Measurements from ENCODE around the gene RUNX2.

RUNX2 gene

DNA sequence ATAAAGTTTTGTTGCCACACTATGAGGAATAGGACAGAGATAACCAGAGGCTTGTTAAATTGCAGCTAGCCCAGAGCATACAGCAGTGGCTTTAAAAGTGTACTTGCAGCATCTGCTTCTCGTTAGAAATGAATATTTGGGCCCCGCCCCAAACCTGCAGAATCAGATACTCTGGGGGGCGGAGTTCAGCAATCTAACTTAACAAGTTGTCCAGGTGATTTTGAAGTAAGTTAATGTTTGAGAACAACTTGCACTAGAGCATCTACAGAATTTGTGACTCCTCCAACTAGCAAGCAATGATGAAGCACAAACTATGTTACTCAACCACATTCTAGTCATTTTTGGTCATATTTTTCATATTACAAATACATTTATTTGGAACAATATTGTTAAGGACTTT, 60.2 kb downstream of the RUNX2 start:
- H3K27me3 ChIP-seq (replicated peaks; ENCODE audit: control insufficient read depth, insufficient read depth, low read length), result no peaks in the 10 kb centered on the region
- TF ChIP-seq, protein P1, sequence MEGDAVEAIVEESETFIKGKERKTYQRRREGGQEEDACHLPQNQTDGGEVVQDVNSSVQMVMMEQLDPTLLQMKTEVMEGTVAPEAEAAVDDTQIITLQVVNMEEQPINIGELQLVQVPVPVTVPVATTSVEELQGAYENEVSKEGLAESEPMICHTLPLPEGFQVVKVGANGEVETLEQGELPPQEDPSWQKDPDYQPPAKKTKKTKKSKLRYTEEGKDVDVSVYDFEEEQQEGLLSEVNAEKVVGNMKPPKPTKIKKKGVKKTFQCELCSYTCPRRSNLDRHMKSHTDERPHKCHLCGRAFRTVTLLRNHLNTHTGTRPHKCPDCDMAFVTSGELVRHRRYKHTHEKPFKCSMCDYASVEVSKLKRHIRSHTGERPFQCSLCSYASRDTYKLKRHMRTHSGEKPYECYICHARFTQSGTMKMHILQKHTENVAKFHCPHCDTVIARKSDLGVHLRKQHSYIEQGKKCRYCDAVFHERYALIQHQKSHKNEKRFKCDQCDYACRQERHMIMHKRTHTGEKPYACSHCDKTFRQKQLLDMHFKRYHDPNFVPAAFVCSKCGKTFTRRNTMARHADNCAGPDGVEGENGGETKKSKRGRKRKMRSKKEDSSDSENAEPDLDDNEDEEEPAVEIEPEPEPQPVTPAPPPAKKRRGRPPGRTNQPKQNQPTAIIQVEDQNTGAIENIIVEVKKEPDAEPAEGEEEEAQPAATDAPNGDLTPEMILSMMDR (IDR thresholded peaks at IDR 0.05; ENCODE audit: insufficient read depth, low read length, poor library complexity, severe bottlenecking), result no peak
- H3K36me3 ChIP-seq (ENCODE audit: control insufficient read depth, insufficient read depth, low read length), result no peaks in the 10 kb centered on the region
- DNase-seq (ENCODE audit: extremely low read depth, insufficient read length), result no peak
- H3K4me3 ChIP-seq (replicated peaks; ENCODE audit: low read depth, low read length), result no peak overlapping the region

DNA sequence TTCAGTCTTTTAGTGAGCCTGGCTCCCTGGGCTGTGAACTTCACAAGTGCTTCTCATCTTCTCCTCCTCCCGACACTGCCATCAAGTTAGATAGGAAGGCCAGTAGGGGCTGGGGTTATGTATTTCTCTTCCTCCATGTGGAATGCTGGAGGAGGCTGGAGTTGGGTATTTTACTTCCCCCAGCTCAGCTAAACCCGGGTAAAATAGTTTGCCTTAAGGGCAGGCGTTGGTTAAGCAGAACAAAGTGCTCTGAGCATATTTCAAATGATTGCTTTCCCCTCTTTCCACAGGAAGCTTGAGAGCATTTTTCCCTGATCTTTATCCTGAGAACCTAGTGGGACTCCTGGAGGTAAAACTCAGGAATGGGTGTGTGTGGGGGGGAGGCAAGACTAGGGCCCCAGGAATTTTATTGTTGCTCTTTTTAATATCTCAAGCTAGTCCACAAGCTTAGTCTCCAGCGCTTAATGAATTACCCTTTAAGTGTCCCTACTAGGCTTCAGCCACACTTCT, 66.5 kb downstream of the RUNX2 start:
- Histone ChIP-seq H3K27me3 (replicated peaks; ENCODE audit: control insufficient read depth, insufficient read depth, low read length) (no peaks in the 10 kb centered on the region), H3K4me3 (replicated peaks; ENCODE audit: low read depth, low read length) (no peak overlapping the region), H3K36me3 (ENCODE audit: control insufficient read depth, insufficient read depth, low read length) (no peaks in the 10 kb centered on the region)
- DNase-seq (ENCODE audit: extremely low read depth, insufficient read length), result no peak
- TF ChIP-seq, protein P1 (IDR thresholded peaks at IDR 0.05; ENCODE audit: insufficient read depth, low read length, poor library complexity, severe bottlenecking), result no peak

DNA sequence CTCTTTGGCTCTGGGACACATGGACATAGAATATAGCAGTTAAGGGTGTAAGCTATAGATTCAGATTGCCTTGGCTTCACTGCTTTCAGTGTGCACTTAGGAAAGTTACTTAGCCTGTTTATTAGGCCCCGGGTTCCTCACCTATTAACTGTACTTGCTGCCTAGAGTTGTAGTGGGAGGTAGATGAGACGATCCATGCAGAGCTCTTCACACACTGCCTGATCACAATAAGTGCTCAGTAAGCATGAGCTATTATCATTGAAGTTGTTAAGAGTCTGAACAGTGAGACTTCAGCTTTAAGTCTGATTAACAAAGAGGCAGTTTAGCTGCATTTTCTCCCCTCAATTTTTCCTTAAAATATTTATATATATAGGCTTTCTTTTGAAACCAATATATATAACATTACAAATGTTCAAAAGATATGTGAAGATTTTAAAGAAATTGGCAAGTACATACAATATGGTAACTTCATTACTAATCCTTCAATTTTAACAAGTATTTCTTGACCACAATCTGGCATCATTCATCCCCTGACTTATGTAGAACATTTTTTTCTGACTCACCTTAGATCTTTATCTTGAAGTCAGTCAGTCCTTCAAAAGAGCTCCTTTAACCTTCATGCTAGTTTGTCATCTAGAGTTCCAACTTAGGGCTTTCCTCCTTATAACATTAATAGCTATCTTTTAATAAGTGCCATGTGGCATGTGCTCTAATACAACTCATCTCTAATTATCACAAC, 70.1 kb downstream of the RUNX2 start:
- TF ChIP-seq, protein P1 (IDR thresholded peaks at IDR 0.05; ENCODE audit: insufficient read depth, low read length, poor library complexity, severe bottlenecking), result no peak
- Histone ChIP-seq H3K27me3 (replicated peaks; ENCODE audit: control insufficient read depth, insufficient read depth, low read length) (peaks cover 1% of the 10 kb centered on the region), H3K4me3 (replicated peaks; ENCODE audit: low read depth, low read length) (no peak overlapping the region), H3K36me3 (ENCODE audit: control insufficient read depth, insufficient read depth, low read length) (no peaks in the 10 kb centered on the region)
- DNase-seq (ENCODE audit: extremely low read depth, insufficient read length), result no peak

DNA sequence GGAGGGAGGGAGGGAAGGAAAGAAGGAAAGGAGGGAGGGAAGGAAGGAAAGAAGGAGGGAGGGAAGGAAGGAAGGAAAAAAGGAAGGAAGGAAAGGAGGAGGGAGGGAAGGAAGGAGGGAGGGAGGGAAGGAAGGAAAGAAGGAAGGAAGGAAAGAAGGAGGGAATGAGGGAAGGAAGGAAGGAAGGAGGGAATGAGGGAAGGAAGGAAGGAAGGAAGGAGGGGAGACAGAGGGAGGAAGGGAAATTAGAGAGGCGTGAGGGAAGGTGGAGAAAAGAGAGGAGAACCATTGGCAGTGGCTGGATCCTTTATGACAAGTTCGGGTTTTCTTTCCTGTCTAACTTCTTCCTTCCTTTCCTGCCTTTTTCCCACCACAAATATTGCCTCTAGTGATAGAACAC, 71.9 kb downstream of the RUNX2 start:
- Histone ChIP-seq H3K36me3 (ENCODE audit: control insufficient read depth, insufficient read depth, low read length) (no peaks in the 10 kb centered on the region), H3K27me3 (replicated peaks; ENCODE audit: control insufficient read depth, insufficient read depth, low read length) (peaks cover 1% of the 10 kb centered on the region), H3K4me3 (replicated peaks; ENCODE audit: low read depth, low read length) (no peak overlapping the region)
- TF ChIP-seq, protein P1 (IDR thresholded peaks at IDR 0.05; ENCODE audit: insufficient read depth, low read length, poor library complexity, severe bottlenecking), result no peak
- no peak for DNase-seq (ENCODE audit: extremely low read depth, insufficient read length)

DNA sequence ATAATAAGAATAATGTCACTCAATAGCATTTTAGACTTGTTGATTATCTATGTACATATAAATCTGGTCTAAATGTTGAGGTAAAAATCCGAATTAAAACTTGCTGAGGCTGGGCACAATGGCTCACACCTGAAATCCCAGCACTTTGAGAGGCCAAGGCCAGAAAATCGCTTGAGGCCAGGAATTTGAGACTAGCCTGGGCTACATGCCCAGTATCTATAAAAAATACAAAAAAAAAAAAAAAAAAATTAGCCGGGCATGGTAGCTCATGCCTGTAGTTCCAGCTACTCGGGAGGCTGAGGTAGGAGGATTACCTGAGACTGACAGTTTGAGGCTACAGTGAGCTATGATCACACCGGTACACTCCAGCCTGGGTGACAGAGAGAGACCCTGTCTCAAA, 83.8 kb downstream of the RUNX2 start:
- Histone ChIP-seq H3K4me3 (replicated peaks; ENCODE audit: low read depth, low read length) (no peak overlapping the region), H3K36me3 (ENCODE audit: control insufficient read depth, insufficient read depth, low read length) (no peaks in the 10 kb centered on the region), H3K27me3 (replicated peaks; ENCODE audit: control insufficient read depth, insufficient read depth, low read length) (no peaks in the 10 kb centered on the region)
- DNase-seq (ENCODE audit: extremely low read depth, insufficient read length), result no peak
- TF ChIP-seq, protein P1 (IDR thresholded peaks at IDR 0.05; ENCODE audit: insufficient read depth, low read length, poor library complexity, severe bottlenecking), result no peak
